DND-41 (cell line): ENCODE measurements around the gene TM4SF5.

ENCODE experiments used
- ATAC-seq: fragments of 200-7000 bp; cut with Tn5 transposase; 3 replicates; pipeline ENCODE4 v1.9.1; 2021; ENCODE audit warnings: low read depth; ENCODE audit not compliant: insufficient read depth
- DNase-seq: peaks from one replicate; pipeline ENCODE4 v3.0.0-alpha.2; 2020
- H2AFZ ChIP-seq: 2 replicates; pipeline ENCODE4 v1.6.0; 2012; ENCODE audit warnings: low read depth, low read length
- H3K27ac ChIP-seq: 2 replicates; pipeline ENCODE4 v1.5.1; 2012; ENCODE audit warnings: low read length, inconsistent platforms
- H3K27me3 ChIP-seq: fragments of 200-600 bp; sonication (generic); 2 replicates; pipeline ENCODE4 v1.6.0; 2012; ENCODE audit warnings: low read length, mild to moderate bottlenecking, inconsistent platforms; ENCODE audit not compliant: insufficient read depth, poor library complexity
- H3K36me3 ChIP-seq: 2 replicates; pipeline ENCODE4 v1.5.1; 2012; ENCODE audit warnings: low read length, inconsistent platforms; ENCODE audit not compliant: insufficient read depth
- H3K4me1 ChIP-seq: 2 replicates; pipeline ENCODE4 v1.5.1; 2012; ENCODE audit warnings: mild to moderate bottlenecking, low read length; ENCODE audit not compliant: insufficient read depth
- H3K4me2 ChIP-seq: 2 replicates; pipeline ENCODE4 v1.6.0; 2012; ENCODE audit warnings: mild to moderate bottlenecking, moderate library complexity, low read length, inconsistent platforms; ENCODE audit not compliant: insufficient read depth
- H3K4me3 ChIP-seq, 2 experiments: fragments of 200-600 bp in 1 of 2; shearing (Covaris generic) in 1 of 2; 2 replicates each; pipeline ENCODE4 v1.5.1; 2012 to 2016; ENCODE audit warnings: inconsistent platforms in 2 of 2, low read length in 2 of 2, mild to moderate bottlenecking in 2 of 2, low read depth in 1 of 2, moderate library complexity in 1 of 2
- H3K79me2 ChIP-seq: 2 replicates; pipeline ENCODE4 v1.6.0; 2012; ENCODE audit warnings: low read length, inconsistent platforms; ENCODE audit not compliant: insufficient read depth
- H3K9ac ChIP-seq: 2 replicates; pipeline ENCODE4 v1.6.0; 2012; ENCODE audit warnings: low read depth, mild to moderate bottlenecking, inconsistent platforms, low read length, moderate library complexity
- H3K9me3 ChIP-seq: 2 replicates; pipeline ENCODE4 v1.5.1; 2012; ENCODE audit warnings: low read length, moderate library complexity, mild to moderate bottlenecking, inconsistent platforms; ENCODE audit not compliant: insufficient read depth, severe bottlenecking
- H4K20me1 ChIP-seq: 2 replicates; pipeline ENCODE4 v1.6.0; 2012; ENCODE audit warnings: low read length; ENCODE audit not compliant: insufficient read depth
- EZH2 ChIP-seq: IDR thresholded peaks from 3 replicates; pipeline ENCODE4 v1.6.1; 2012; ENCODE audit warnings: borderline replicate concordance, low read depth, mild to moderate bottlenecking, moderate library complexity, low read length, inconsistent platforms; ENCODE audit not compliant: severe bottlenecking
- TF ChIP-seq, protein P1 (sequence below): IDR thresholded peaks from 2 replicates; pipeline ENCODE4 v1.5.1; 2012; ENCODE audit warnings: borderline replicate concordance, low read length, moderate library complexity, mild to moderate bottlenecking; ENCODE audit not compliant: poor library complexity, severe bottlenecking; ENCODE audit errors: extremely low read depth

Gene TM4SF5

GRCh38 chr17:4788159-4788806, 16.6 kb downstream of the TM4SF5 start:
- peak overlapping the region; percentile 98 for H3K4me2 ChIP-seq
- H3K79me2 ChIP-seq, result peaks cover 2% of the 10 kb centered on the region; the same call in 1 of the 2 replicates
- no peak overlapping the region for H2AFZ ChIP-seq
- DNase-seq, result no peak
- no peaks in the 10 kb centered on the region for H3K36me3 ChIP-seq
- peaks cover 20% of the 10 kb centered on the region for H3K4me1 ChIP-seq
- H3K27ac ChIP-seq, result no peak overlapping the region
- H4K20me1 ChIP-seq, result no peaks in the 10 kb centered on the region
- no peak overlapping the region for H3K4me3 ChIP-seq
- no peak for TF ChIP-seq EZH2
- TF ChIP-seq, protein P1, sequence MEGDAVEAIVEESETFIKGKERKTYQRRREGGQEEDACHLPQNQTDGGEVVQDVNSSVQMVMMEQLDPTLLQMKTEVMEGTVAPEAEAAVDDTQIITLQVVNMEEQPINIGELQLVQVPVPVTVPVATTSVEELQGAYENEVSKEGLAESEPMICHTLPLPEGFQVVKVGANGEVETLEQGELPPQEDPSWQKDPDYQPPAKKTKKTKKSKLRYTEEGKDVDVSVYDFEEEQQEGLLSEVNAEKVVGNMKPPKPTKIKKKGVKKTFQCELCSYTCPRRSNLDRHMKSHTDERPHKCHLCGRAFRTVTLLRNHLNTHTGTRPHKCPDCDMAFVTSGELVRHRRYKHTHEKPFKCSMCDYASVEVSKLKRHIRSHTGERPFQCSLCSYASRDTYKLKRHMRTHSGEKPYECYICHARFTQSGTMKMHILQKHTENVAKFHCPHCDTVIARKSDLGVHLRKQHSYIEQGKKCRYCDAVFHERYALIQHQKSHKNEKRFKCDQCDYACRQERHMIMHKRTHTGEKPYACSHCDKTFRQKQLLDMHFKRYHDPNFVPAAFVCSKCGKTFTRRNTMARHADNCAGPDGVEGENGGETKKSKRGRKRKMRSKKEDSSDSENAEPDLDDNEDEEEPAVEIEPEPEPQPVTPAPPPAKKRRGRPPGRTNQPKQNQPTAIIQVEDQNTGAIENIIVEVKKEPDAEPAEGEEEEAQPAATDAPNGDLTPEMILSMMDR, result no peak
- no peaks in the 10 kb centered on the region for H3K9me3 ChIP-seq
- no peak for ATAC-seq
- H3K9ac ChIP-seq, result no peak overlapping the region; the same call in 1 of the 2 replicates
- no peaks in the 10 kb centered on the region for H3K27me3 ChIP-seq

DNA sequence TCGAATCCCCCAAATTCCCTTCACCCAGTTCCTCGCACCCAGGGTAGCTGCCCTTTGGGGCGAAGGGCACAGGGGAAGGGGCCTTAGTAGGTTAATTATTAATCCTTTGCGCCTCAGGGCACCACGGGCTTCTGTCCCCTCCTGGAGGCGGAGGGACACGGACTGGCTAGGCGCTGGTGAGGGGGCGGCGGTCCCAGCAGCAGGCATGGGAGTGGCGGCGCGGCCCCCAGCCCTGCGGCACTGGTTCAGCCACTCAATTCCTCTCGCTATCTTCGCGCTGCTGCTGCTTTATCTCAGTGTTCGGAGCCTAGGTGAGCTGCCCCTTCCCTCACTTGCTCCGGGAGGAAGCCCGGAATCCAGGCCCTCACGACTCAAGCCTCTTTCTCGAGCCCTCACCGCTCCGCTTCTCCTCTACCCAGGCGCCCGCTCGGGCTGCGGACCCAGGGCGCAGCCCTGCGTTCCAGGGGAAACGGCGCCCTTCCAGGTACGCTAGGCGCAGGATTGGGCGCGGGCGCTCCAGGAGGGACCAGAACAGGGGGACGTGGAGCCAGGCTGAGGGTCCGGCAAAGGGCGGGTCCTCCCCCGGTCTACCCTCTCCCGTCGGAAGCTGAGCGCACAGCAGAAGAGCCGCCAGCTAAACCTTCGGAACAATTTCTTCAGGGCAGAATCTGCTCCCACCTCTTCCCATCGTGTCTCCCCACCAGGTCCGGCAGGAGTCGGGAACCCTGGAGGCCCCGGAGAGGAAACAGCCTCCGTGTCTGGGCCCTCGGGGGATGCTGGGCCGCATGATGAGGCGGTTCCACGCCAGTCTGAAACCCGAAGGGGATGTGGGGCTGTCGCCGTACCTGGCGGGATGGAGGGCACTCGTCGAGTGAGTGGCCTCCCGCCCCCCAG, 17.4 kb downstream of the TM4SF5 start, which contains the start of gene GLTPD2:
GLTPD2 (plus strand) TSS at position 158 of the 894 bp plus-strand sequence; CDS start at position 206, 48 bp downstream.
- Histone ChIP-seq H2AFZ (peak within 1 kb of the TSS; percentile 96), H3K4me2 (peak within 1 kb of the TSS; percentile 98), H3K9ac (peak within 1 kb of the TSS; percentile 89), H3K4me1 (peaks cover 20% of the 10 kb centered on the region), H3K4me3 (peak within 1 kb of the TSS; percentile 62 to 70), H3K27ac (peak within 1 kb of the TSS; percentile 62), H3K36me3 (no peaks in the 10 kb centered on the region), H3K79me2 (peaks cover 2% of the 10 kb centered on the region; the same call in 1 of the 2 replicates), H3K9me3 (no peaks in the 10 kb centered on the region), H3K27me3 (no peaks in the 10 kb centered on the region), H4K20me1 (no peaks in the 10 kb centered on the region)
- no peak for TF ChIP-seq EZH2
- TF ChIP-seq, protein P1, result no peak
- ATAC-seq (no peak), DNase-seq (no peak)

GRCh38 chr17:4789701-4789950, 17.9 kb downstream of the TM4SF5 start:
- H3K36me3 ChIP-seq, result no peaks in the 10 kb centered on the region
- no peak for ATAC-seq
- peak overlapping the region; percentile 96 for H2AFZ ChIP-seq
- peak overlapping the region; percentile 98 for H3K4me2 ChIP-seq
- H3K27ac ChIP-seq, result peak overlapping the region; percentile 62
- no peak for TF ChIP-seq EZH2
- TF ChIP-seq, protein P1, result no peak
- peaks cover 20% of the 10 kb centered on the region for H3K4me1 ChIP-seq
- no peak for DNase-seq
- H3K4me3 ChIP-seq, result peak overlapping the region; percentile 62 to 70
- no peaks in the 10 kb centered on the region for H4K20me1 ChIP-seq
- no peaks in the 10 kb centered on the region for H3K9me3 ChIP-seq
- peak overlapping the region; percentile 89 for H3K9ac ChIP-seq
- H3K27me3 ChIP-seq, result no peaks in the 10 kb centered on the region
- H3K79me2 ChIP-seq, result peaks cover 2% of the 10 kb centered on the region; the same call in 1 of the 2 replicates
